Stomach (tissue), 9 donors: ENCODE data around the gene SORCS3. TPM values are rescaled to one million over a fixed set of nuclear protein-coding genes. Genes with fewer than 3 reads are reported as not detected.

Experiments
- DNase-seq, 2 donors: peaks; one replicate each; pipeline versions ENCODE4 v3.0.0 to v3.0.0-alpha.2; 2013 to 2019
- H3K27ac ChIP-seq, 5 donors: fragments of 200-600 bp in 4 of 5; sonication (generic) in 4 of 5; one replicate each; pipeline ENCODE4 v1.5.1; 2013 to 2019; ENCODE audit warnings: mild to moderate bottlenecking in 1 of 5, moderate library complexity in 1 of 5
- H3K27me3 ChIP-seq, 3 donors: fragments of 200-600 bp; sonication (generic); one replicate each; pipeline ENCODE4 v1.5.1; 2017 to 2019; ENCODE audit warnings: mixed run types in 1 of 3
- H3K36me3 ChIP-seq, 4 donors: fragments of 200-600 bp; sonication (generic); 1 replicate in 3 of 4; 2 replicates in 1 of 4; pipeline ENCODE4 v1.5.1; 2016 to 2019
- H3K4me1 ChIP-seq, 4 donors: fragments of 200-600 bp; sonication (generic); one replicate each; pipeline ENCODE4 v1.5.1; 2016 to 2019
- H3K4me3 ChIP-seq, 4 donors: fragments of 200-600 bp; sonication (generic) in 3 of 4; one replicate each; pipeline ENCODE4 v1.5.1; 2016 to 2019; ENCODE audit warnings: mild to moderate bottlenecking in 1 of 4
- H3K9me3 ChIP-seq, 4 donors: fragments of 200-600 bp; sonication (generic); one replicate each; pipeline ENCODE4 v1.5.1; 2016 to 2019
- CTCF ChIP-seq, 7 experiments: fragments of 450-650 bp in 4 of 7; fragments of 200-600 bp in 3 of 7; sonication (generic) in 3 of 7; IDR thresholded peaks; one replicate each; pipeline ENCODE4 v1.5.1; 2016 to 2019; ENCODE audit warnings: antibody characterized with exemption in 7 of 7, control low read depth in 2 of 7, mild to moderate bottlenecking in 1 of 7
- EP300 ChIP-seq: sonication (generic); formaldehyde crosslinking; IDR thresholded peaks from one replicate; pipeline ENCODE4 v1.6.1; 2017; ENCODE audit warnings: antibody characterized with exemption
- POLR2A ChIP-seq, 4 donors: fragments of 450-650 bp; IDR thresholded peaks; one replicate each; pipeline ENCODE4 v1.6.1; 2016; ENCODE audit warnings: antibody characterized with exemption in 4 of 4, control low read depth in 2 of 4, mild to moderate bottlenecking in 1 of 4, moderate library complexity in 1 of 4
- POLR2AphosphoS5 ChIP-seq, 3 donors: sonication (generic); formaldehyde crosslinking; IDR thresholded peaks; one replicate each; pipeline ENCODE4 v1.6.1; 2016; ENCODE audit warnings: antibody characterized with exemption in 3 of 3
- WGBS, 5 donors: extraction: QIAGEN DNeasy Blood & Tissue Kit in 3 of 5; methylation state at CpG; one replicate each; pipeline versions ENCODE4 v1.1.5 to v1.1.7; 2013 to 2018; 5-methylcytosine and 5-hydroxymethylcytosine counted together
- intact Hi-C: fragments of 100-400 bp; cut with DNase I; formaldehyde crosslinking; loops from one replicate; pipeline ENCODE4 v1.15.1; 2023; ENCODE audit warnings: low total_unique reads
- polyA plus RNA-seq, 3 donors: library from polyadenylated mRNA; stranded (reverse); fragments of 200-250 nt; gene quantifications; one replicate each; pipeline ENCODE4 v1.2.3, GENCODE V29; 2013
- total RNA-seq, 5 donors: library from RNA; depleted of rRNA; stranded (reverse); fragments of >200 nt; gene quantifications; one replicate each; pipeline versions ENCODE4 v1.1.0 to v1.2.3, GENCODE V29; 2014 to 2016
- donor health status: healthy with polysubstance abuse.
- donor health status: Bipolar disorder and iron deficiency.
- donor health status: healthy.

Gene SORCS3
- total and polyA plus RNA-seq, 8 donors = 0.06 to 2.6 (median 0.20) TPM; not detected in 4

- no peak for TF ChIP-seq POLR2AphosphoS5 (IDR thresholded peaks at IDR 0.05)
- TF ChIP-seq EP300 = no peak
- TF ChIP-seq POLR2A (IDR thresholded peaks at IDR 0.05) = no peak
- TF ChIP-seq CTCF (IDR thresholded peaks at IDR 0.05) = no peak
- H3K4me1 ChIP-seq = no peaks in the 10 kb centered on the region
- no peak for DNase-seq
- no peaks in the 10 kb centered on the region for H3K9me3 ChIP-seq
- intact Hi-C loops = no loop called here
- WGBS, 5 donors = 89 to 92% (median 91%) methylated on average over 9 of the region's 9 CpGs
- H3K27me3 ChIP-seq = no peaks in the 10 kb centered on the region
- H3K36me3 ChIP-seq = no peaks in the 10 kb centered on the region
- H3K27ac ChIP-seq = no peak overlapping the region
- no peak overlapping the region for H3K4me3 ChIP-seq
Observed at GRCh38 chr10:104947314-104947713, 306.2 kb downstream of the SORCS3 start.

- Histone ChIP-seq H3K27ac (no peak overlapping the region), H3K36me3 (no peaks in the 10 kb centered on the region), H3K27me3 (no peaks in the 10 kb centered on the region), H3K4me1 (no peaks in the 10 kb centered on the region), H3K9me3 (peaks cover 0 to 4% (median 0%) of the 10 kb centered on the region in 4 donors), H3K4me3 (no peak overlapping the region)
- 64 to 80% (median 72%) methylated on average over 4 of the region's 4 CpGs for WGBS, 5 donors
- DNase-seq = no peak
- intact Hi-C loops = no loop called here
- no peak for TF ChIP-seq EP300
- TF ChIP-seq POLR2AphosphoS5 (IDR thresholded peaks at IDR 0.05) = no peak
- TF ChIP-seq CTCF (IDR thresholded peaks at IDR 0.05) = no peak
Observed at GRCh38 chr10:104957178-104957841, 316.2 kb downstream of the SORCS3 start.

- Histone ChIP-seq H3K4me1 (no peaks in the 10 kb centered on the region), H3K9me3 (no peaks in the 10 kb centered on the region), H3K4me3 (no peak overlapping the region), H3K27me3 (no peaks in the 10 kb centered on the region), H3K36me3 (no peaks in the 10 kb centered on the region), H3K27ac (no peak overlapping the region)
- TF ChIP-seq CTCF (IDR thresholded peaks at IDR 0.05) (no peak), POLR2AphosphoS5 (IDR thresholded peaks at IDR 0.05) (no peak), EP300 (no peak), POLR2A (IDR thresholded peaks at IDR 0.05) (no peak)
- intact Hi-C loops = no loop called here
- 24 to 41% (median 33%) methylated on average over 2 of the region's 2 CpGs for WGBS, 5 donors
- no peak for DNase-seq
Observed at GRCh38 chr10:104966563-104967297, 325.6 kb downstream of the SORCS3 start.

- DNase-seq = no peak
- Histone ChIP-seq H3K4me3 (no peak overlapping the region), H3K27ac (no peak overlapping the region), H3K4me1 (no peaks in the 10 kb centered on the region), H3K9me3 (peaks cover 0 to 2% (median under 1%) of the 10 kb centered on the region in 4 donors), H3K27me3 (no peaks in the 10 kb centered on the region), H3K36me3 (no peaks in the 10 kb centered on the region)
- intact Hi-C loops = no loop called here
- TF ChIP-seq EP300 = no peak
- no peak for TF ChIP-seq POLR2AphosphoS5 (IDR thresholded peaks at IDR 0.05)
- no peak for TF ChIP-seq POLR2A (IDR thresholded peaks at IDR 0.05)
- no peak for TF ChIP-seq CTCF (IDR thresholded peaks at IDR 0.05)
- WGBS, 5 donors = 67 to 83% (median 80%) methylated on average over 2 of the region's 2 CpGs
Observed at GRCh38 chr10:104980368-104980767, 339.3 kb downstream of the SORCS3 start.
